Activated CD4-positive, alpha-beta T cell treated with anti-CD3 and anti-CD28 coated beads for 1 hour (primary cell): ENCODE measurements around the gene ETNK1.
"Not testable (repeated sequence)": the region's sequence is repeated elsewhere in the genome, so short reads cannot be mapped to it uniquely, and the experiment has no call there.

Source experiments
- DNase-seq: peaks from one replicate; pipeline ENCODE4 v3.0.0-alpha.2; 2020

The ETNK1 gene

DNA sequence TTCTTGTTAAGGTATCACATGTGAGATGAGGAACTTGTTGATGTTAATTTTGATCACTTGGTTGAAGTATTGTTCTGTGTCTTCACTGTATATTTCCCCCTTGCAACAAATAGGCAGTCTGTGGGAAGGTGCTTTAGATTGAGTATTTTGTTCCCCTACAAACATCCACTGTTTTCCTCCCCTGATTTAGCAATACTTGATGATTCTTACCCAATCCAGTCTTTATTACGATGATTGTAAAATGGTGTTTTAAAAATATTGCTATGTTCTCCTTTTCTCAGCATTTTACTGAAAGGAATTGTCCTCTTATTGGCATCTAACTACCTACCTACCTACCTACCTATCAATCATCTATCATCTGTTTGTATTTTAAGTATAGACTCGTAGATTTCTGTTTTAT lies 66.3 kb downstream of the ETNK1 start:
- no peak for DNase-seq

DNA sequence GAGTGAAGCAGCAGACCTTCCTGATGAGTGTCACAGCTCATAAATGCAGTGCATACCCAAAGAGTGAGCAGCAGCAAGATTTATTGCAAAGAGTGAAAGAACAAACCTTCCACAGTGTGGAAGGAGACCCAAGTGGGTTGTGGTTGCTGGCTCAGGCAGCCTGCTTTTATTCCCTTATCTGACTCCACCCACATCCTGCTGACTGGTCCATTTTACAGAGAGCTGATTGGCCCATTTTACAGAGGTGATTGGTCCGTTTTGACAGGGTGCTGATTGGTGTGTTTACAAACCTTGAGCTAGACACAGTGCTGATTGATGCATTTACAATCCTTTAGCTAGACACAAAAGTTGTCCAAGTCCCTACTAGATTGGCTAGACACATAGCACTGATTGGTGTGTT lies 67.5 kb downstream of the ETNK1 start:
- not testable (repeated sequence) for DNase-seq

DNA sequence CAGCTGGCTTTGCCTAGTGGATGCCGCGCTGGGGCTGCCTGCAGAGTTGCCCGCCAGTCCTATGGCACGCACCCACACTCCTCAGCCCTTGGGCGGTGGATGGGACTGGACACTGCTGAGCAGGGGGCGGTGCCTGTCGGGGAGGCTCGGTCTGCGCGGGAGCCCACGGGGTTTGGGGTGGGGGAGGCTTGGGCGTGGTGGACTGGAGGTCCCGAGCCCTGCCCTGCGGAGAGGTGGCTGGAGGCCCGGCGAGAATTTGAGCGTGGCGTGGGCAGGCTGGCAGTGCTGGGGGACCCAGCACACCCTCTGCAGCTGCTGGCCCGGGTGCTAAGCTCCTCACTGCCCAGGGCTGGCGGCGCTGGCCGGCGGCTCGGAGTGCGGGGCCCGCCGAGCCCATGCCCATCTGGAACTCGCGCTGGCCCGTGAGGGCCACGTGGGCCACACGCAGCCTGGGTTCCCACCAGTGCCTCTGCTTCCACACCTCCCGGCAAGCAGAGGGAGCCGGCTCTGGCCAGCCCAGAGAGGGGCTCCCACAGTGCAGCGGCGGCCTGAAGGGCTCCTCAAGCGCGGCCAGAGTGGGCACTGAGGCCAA lies 68.1 kb downstream of the ETNK1 start:
- no peak for DNase-seq

DNA sequence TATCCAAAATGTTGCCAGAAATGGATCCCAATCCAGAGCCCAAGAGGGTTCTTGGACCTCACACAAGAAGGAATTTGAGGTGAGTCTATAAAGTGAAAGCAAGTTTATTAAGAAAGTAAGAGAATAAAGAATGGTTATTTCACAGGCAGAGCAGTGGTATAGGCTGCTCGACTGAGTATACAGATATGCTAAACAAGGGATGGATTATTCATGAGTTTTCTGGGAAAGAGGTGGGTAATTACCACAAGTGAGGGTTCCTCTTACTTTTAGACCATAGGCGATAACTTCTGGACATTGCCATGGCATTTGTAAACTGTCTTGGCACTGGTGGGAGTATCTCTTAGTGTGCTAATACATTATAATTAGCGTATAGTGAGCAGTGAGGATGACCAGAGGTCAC lies 73.6 kb downstream of the ETNK1 start:
- DNase-seq, result no peak

DNA sequence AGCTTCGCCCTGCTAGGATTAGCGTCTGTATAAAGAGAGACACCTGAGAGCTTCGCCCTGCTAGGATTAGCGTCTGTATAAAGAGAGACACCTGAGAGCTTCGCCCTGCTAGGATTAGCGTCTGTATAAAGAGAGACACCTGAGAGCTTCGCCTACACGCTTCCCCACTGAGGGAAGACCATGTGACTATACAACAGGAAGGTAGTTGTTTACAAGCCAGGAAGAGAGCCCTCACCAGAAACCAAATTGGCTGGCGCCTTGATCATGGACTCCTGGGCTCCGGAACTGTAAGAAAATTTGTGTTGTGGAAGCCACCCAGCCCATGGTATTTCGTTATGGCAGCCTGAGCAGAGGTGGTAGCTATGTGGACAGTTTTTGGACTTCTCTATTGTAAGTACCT lies 74.7 kb downstream of the ETNK1 start:
- DNase-seq, result not testable (repeated sequence)

DNA sequence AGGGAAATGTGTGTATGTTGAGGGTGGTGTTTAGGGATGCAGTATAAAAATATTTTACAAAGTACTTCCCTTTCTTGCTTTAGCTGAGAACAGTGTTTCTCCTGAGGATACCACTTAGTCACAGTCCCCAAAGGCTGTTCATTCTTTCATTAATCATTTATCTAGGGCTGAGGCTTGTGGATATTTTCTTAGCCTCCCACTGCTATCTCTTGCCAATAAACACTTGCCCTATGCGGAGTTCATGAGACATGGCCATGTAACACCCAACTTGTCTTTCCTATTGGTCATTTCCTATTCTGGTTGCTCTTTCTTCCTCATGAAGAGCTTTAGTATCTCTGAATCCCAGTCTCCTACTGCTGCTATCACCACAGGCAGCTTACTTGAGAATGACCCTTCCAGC lies 75.1 kb downstream of the ETNK1 start:
- no peak for DNase-seq

DNA sequence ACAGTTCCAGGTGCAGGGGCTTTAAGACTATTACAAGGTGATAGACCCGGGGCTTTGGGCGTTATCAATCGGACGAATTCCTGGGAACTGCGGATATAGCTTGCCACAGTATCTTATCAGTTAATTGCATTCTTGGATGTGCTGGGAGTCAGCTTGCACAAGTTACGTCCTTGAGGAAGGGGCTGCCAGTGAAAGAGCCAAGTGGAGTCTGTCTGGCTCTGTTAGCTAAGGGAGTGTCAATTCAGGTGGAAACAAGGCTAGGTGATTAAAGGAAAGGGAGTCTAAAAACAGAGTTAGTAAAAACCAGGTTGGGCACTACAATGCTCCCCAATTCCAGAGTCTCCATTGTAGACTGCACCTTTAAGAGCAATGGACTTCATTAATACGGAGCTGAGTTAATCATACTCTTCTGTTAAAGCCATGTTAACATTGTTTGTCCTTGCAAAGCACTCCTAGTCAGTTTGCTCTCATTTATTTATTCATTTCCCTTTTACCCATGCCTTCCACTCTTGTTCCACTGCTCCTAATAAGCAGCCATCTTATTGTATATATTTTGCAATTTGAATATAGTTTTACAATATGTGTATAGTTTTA lies 76.3 kb downstream of the ETNK1 start:
- DNase-seq, result not testable (repeated sequence)

DNA sequence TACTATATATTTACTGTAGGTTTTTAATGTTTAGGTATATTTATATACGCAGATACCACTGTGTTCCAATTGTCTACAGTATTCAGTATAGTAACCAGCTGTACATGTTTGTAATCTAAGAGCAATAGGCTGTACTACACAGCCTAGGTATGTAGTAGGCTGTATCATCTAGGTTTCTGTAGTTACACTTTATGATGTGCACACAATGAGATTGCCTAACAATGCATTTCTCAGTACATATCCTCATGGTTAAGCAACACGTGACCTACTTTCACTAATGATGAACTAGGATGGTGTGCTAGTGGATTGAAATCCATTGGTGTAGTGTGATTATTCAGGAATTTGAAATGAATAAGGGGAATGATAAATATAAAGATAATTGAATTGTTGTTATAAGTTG lies 77.7 kb downstream of the ETNK1 start:
- no peak for DNase-seq

DNA sequence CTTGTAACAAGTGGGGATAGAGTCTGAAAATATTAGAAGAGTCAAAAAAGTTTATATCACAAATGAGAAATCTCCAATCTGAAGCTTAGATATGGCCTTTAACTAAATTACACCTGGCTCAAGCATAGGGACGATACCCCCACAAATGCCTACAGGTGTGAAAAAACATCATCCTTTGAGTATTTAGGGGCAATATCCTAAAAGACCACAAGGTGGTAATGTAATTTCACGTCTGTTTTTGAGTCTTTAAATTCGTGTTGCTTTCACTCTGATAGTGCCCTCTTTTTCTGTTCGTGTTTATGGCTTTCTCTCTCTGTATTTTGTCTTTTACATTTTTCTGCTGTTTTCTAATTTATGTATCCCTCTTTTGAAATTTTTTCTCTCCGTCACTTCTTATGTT lies 84.3 kb downstream of the ETNK1 start:
- DNase-seq, result no peak

DNA sequence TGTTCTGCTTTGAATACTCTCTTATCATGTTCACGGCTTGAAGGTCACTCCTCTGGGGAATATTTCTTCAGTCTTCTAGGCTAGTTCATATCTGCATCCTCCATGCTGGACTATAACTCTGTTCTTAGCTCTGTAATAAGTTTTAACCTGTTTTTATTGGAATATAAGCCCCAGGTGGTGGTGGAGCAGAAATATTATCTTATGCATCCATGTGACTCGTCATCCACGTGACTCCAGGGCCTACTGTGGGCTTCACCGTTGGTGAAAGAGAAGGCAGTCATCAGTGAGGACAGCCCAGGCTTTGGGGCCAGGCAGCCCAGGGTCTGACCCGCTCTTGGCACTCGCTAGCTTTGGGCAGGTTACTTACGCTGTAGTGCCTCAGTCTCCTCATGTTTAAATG lies 87.1 kb downstream of the ETNK1 start:
- no peak for DNase-seq

DNA sequence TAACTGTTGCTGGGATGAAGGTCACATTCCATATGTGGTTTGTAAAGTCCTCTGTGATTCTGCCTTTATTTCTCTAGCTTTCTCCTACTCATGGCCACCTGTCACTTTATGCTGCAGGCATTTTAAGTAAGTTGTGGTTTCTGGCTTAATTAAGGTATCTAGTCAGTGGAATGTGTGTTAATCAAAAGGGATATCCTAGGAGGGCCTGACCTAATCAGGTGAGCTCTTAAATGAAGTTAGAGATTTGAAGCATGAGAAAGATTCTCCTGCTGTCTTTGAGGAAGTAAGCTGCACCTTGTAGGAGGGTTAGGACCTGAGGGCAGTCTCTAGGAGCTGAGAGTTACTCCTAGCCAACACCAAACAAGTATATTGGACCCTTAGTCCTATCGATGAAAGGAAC lies 90.3 kb downstream of the ETNK1 start:
- no peak for DNase-seq

DNA sequence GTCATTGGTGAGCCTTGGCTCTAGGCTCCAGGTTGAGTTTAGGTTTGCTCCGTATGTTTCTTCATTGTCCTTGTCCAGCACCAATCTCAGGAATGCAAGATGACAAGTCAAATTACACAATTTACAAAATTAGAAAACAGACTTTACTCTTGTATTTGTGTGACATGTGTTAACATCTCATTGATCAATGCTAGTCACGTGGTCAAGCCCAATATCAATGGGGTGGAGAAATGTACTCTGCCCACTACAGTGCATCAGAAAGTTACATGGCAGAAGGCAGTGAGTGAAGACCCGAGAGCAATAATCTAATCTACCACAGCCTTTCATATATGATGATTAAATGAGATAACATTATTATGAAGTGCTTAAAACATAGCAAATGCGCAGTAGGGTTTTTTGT lies 94.8 kb downstream of the ETNK1 start:
- no peak for DNase-seq

DNA sequence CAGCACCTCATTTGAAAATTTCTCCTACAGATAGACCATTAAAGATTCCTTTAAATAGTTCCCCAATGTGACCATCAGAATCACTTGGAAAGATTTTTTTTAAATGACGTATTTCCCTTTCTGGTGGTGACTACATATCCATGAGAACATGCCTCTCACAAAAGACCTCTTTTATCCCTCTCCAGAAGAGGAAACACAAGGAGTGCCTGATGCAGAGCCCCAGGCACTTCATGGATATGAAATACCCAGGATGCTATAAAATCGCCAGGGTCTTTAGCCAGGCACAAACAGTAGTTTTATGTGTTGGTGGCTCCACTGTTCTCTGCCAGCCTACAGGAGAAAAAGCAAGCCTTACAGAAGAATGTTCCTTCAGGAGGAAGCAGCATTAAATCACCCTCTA lies 97.1 kb downstream of the ETNK1 start:
- DNase-seq, result no peak

DNA sequence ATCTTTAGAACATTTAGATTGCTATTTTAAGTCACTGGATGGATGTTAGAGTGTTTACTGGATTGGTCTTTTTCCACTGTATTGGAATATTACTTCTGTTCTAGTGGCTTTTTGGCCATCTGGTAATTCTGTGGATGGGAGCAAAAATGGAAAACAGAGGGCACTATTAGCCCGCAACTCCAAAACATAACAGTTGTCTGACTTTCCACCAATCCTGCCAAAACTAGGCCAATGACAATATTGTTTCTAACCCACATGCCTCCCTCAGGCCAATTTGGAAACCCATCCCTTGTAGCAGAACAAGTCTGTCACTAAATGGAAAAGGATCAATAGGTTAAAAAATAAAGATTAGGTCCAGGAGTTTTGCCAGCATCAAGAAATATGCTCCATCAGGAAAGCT lies 97.8 kb downstream of the ETNK1 start:
- DNase-seq, result no peak

DNA sequence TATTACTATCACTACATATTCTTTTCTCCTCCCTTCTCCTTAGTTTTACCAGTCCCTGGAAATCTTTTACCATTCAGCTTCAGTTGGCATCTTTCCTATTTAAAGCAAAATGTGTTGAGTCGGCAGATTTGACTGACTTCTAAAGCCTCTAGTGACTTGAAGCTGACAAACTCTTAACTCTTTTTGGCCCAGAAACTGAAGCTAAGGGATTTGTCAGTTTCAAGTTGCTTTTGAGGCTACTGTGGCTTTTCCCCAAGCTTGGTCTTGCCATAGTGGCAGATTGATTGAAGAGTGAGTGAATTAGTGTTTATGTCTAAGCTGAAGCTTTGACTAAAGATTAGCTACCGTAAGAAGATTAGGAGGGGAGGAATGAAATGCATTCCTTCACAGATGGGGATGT lies 104.0 kb downstream of the ETNK1 start:
- DNase-seq, result no peak

DNA sequence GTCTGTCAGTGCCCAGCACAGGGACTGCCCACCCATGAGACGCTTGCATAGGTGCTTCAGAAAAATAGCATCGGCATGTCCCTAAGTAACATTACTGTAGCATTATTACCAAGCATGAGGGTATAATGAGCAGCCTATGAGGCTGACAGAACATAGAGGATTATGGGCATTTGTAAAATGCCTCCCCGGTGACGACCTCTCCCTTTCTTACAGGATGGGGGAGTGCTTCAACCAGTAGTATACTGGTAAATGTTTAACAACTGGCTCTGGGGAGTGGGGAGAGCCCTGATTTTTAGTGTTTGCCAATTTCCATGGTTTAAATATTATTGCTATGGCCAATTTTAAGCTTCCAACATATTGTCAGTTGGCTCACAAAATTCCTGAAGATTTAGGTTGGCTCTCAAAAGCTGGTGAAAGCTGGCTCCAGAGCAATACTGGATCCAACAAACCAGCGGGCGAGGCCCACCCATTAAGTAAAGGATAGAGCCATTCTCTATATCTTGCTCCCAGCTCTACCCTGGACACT lies 104.5 kb downstream of the ETNK1 start:
- DNase-seq, result no peak

DNA sequence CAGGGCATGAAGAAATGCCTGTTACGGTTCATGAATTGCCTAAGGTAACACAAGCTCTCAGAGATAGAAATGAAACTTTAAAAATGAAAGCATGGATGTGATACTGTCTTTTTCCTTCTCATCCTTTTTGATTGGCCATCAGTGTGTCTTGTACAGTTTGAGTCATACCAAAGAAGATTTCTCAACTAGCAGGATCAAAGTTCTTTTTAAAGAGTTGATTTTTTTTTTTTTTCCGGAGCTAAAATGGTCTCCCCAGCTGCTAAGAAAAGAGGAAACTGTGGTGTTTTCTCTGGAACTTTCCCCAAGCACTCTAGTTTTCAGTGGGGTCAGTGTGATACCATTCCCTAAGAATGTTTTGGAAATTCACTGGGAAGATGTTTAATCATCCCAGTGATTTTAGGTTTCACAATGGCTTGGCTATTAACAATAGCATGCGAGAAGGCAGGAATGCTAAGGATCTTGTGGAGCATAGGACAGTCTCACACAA lies 105.0 kb downstream of the ETNK1 start:
- DNase-seq, result no peak

DNA sequence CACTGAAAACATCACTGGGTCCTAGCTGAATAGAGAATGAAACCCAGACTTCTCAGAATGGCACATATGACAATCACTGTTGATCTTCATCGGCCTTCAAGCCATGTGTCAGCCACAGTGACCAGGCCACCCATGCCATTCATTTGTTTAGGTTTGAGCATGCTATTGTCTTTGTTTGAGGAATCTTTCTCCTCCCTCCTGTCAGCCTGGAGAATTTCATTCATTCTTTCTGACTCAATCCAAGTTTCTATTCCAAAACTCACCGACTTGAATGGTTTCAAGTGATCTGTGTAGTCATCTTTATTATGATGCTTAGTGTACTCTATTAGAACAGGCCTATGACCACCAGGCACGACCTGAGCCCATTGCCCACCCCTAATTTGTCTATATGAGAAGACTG lies 106.3 kb downstream of the ETNK1 start:
- DNase-seq, result no peak

DNA sequence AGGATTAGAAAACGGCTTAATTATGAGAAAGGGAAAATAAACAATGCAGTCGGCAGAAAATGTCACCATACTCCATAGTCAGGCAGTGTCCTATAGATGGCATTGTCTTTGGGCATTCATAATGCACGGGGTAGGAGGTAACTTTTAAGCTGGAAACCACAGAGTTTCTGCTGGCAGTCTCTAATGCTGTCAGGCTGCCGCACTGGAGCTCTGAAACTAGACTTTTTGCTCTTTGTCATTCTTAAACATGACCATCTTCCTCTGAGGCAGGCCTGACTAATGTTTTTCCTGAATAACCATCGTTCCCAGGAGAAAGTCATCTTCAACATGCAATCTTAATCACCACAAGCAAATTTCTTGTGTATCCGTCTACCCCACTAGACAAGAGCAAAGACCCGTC lies 108.8 kb downstream of the ETNK1 start:
- DNase-seq, result no peak

DNA sequence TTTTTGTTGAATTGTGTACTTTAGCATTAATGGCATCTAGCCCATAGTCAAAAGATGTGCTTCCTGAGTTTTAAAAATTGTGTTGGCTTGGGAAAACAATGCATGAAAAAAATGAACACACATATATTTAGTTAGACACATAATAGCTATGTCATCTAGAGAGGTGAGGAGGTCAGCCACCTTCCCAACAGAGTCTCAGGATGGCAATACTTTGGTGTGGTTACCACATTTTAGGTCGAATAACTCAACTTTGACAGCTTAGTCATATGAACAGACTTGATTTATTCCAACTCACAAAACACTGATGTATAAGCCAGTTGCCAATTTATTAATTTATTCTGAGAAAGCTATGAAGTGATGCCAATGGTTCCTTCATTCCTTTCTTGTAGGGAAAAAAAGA lies 114.0 kb downstream of the ETNK1 start:
- DNase-seq, result no peak
